Progenitor cell of endocrine pancreas (in vitro differentiated cells): ENCODE results near the gene EXOC2. TPM values are rescaled to one million over a fixed set of nuclear protein-coding genes. Genes with fewer than 3 reads are reported as not detected.

Experiments
- DNase-seq: peaks from one replicate; pipeline ENCODE4 v3.0.0; 2021; ENCODE audit warnings: low spot score; ENCODE audit not compliant: unreplicated experiment
- H3K27ac Mint-ChIP-seq: 2 replicates; pipeline ENCODE4 v1.8.0; 2021; ENCODE audit warnings: mild to moderate bottlenecking, moderate library complexity, mixed read lengths
- H3K27me3 Mint-ChIP-seq: 2 replicates; pipeline ENCODE4 v1.8.0; 2021; ENCODE audit warnings: mixed read lengths
- H3K36me3 Mint-ChIP-seq: 2 replicates; pipeline ENCODE4 v1.8.0; 2022; ENCODE audit warnings: mixed read lengths; ENCODE audit not compliant: insufficient read depth
- H3K4me1 Mint-ChIP-seq: 2 replicates; pipeline ENCODE4 v1.8.0; 2021; ENCODE audit warnings: low read depth, mixed read lengths
- H3K4me3 Mint-ChIP-seq: 2 replicates; pipeline ENCODE4 v1.8.0; 2021; ENCODE audit warnings: low read depth, mild to moderate bottlenecking, moderate library complexity, mixed read lengths
- H3K9me3 Mint-ChIP-seq: 2 replicates; pipeline ENCODE4 v1.8.0; 2021; ENCODE audit warnings: low read depth, mixed read lengths
- CTCF ChIP-seq: fragments of 200-600 bp; sonication (generic); IDR thresholded peaks from one replicate; pipeline ENCODE4 v1.5.0; 2021; ENCODE audit warnings: antibody characterized with exemption, mild to moderate bottlenecking; ENCODE audit not compliant: unreplicated experiment
- total RNA-seq: library from RNA; stranded (reverse); gene quantifications from 2 replicates; pipeline ENCODE4 v1.2.1, GENCODE V29; 2021

Gene EXOC2
- total RNA-seq, 1 donor from 2014 or later, result 24.4 TPM

DNA sequence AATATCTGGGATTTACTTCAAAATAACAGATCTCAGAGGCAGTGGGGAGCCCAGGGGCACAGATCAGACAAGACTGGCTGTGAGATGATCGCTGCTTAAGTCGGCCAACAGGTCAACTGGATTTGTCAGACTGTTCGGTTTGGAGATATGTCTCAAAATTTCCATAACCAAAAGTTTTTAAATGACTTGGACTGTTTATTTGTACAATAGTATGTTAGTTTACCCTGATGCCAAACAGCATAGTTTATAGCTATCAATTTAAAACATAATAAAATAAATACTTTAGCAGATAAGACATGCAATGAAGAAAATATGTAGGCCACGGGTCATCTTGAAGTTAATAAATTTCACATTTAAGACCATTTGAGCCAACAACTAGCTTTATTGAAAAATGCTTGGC, 174.7 kb downstream of the EXOC2 start:
- Mint-ChIP-seq H3K4me3 (no peak overlapping the region), H3K4me1 (no peaks in the 10 kb centered on the region), H3K36me3 (peaks cover 36% of the 10 kb centered on the region), H3K9me3 (peaks cover 16% of the 10 kb centered on the region), H3K27ac (peak overlapping the region; percentile 94), H3K27me3 (no peaks in the 10 kb centered on the region)
- no peak for TF ChIP-seq CTCF
- DNase-seq, result no peak

GRCh38 chr6:516213-516612, 176.7 kb downstream of the EXOC2 start:
- H3K9me3 Mint-ChIP-seq, result peaks cover 14% of the 10 kb centered on the region
- H3K4me1 Mint-ChIP-seq, result no peaks in the 10 kb centered on the region
- no peaks in the 10 kb centered on the region for H3K27me3 Mint-ChIP-seq
- no peak for DNase-seq
- no peak for TF ChIP-seq CTCF
- H3K4me3 Mint-ChIP-seq, result no peak overlapping the region
- peaks cover 24% of the 10 kb centered on the region for H3K36me3 Mint-ChIP-seq
- no peak overlapping the region for H3K27ac Mint-ChIP-seq

DNA sequence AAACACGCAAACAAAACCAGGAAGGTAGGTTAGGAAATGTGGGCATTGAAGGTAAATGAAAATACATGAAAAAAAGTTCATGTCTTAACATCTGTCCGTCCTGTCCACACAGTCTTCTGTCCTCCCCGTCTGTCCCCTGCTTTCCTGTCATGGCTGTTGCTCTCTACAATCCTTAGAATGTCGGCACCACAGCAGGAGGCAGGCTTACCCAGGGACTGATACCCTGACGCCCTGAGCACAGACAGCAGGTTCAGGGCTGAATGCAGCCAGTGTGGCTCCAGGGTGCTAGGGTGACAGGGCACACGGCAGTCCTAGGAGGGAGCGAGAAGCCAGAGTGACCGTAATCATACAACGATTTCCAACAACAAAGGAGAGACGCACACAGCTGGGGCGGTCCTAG, 177.7 kb downstream of the EXOC2 start:
- Mint-ChIP-seq H3K36me3 (peaks cover 17% of the 10 kb centered on the region), H3K9me3 (peaks cover 8% of the 10 kb centered on the region), H3K27me3 (no peaks in the 10 kb centered on the region), H3K4me1 (no peaks in the 10 kb centered on the region), H3K27ac (no peak overlapping the region), H3K4me3 (no peak overlapping the region)
- DNase-seq, result no peak
- no peak for TF ChIP-seq CTCF

DNA sequence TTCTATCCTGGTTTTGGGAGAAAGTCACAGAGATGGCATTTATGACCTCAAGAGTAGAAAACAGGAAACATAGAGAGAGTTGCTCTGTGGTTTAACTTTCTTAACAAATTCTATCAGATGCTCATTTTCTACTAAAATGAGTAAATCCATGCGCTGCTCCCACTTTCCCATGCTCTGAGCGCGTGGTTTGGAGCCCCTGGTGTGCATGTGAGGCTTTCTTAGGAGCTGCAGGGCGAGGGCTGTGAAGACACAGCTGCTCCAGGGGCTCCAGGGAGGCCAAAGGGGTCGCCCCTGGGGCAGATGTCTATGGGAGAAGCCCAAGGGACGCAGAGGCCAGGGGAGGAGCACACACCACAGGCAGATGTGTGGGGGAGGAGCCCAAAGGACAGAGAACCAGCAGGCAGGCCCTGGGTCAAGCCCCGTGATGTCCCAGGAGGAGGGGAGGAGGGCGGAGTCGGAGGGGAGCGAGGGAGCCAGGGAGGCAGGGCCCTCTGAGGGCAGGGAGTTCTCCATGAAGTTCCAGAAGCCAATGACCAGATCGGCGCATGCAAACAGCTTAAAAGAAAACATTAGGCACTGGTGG, 178.5 kb downstream of the EXOC2 start:
- no peaks in the 10 kb centered on the region for H3K27me3 Mint-ChIP-seq

DNA sequence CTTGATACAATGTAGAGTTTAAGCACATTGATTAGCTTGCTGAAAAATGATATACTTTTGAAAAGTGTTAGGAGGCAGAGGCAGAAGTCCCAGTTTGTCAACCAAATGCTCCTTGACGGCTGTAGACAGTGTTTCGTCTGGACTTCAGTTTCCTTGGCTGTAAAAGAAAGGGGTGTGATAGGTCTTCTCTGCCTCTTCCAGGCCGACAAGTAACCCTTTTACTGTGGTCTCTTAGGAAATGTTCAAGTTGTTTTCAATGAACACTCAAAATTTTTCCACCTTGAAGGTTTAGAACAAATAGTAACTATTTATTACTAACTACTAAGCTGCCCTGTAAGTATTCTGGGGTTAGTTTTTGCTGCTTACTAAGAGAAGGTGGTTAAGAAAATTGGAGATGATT, 179.0 kb downstream of the EXOC2 start:
- Mint-ChIP-seq H3K9me3 (peaks cover 8% of the 10 kb centered on the region), H3K4me3 (no peak overlapping the region), H3K36me3 (peaks cover 17% of the 10 kb centered on the region), H3K4me1 (no peaks in the 10 kb centered on the region), H3K27me3 (no peaks in the 10 kb centered on the region), H3K27ac (no peak overlapping the region)
- no peak for DNase-seq
- no peak for TF ChIP-seq CTCF

More for the DNA sequence above, 178.5 kb downstream of the EXOC2 start:
- no peak overlapping the region for H3K27ac Mint-ChIP-seq
- peaks cover 8% of the 10 kb centered on the region for H3K9me3 Mint-ChIP-seq
- DNase-seq, result no peak
- TF ChIP-seq CTCF, result no peak
- H3K4me3 Mint-ChIP-seq, result no peak overlapping the region
- H3K36me3 Mint-ChIP-seq, result peaks cover 17% of the 10 kb centered on the region
- H3K4me1 Mint-ChIP-seq, result no peaks in the 10 kb centered on the region
